A673 (cell line): ENCODE measurements around the gene BCL6. TPM values are rescaled to one million over a fixed set of nuclear protein-coding genes. Genes with fewer than 3 reads are reported as not detected.

Experiments
- Bru-seq: library from RNA; stranded (reverse); fragments of 400-500 nt; gene quantifications from one replicate; lab custom pipeline; 2021; lab: Mats Ljungman, UMichigan
- BruChase-seq, 2 experiments: library from RNA; stranded (reverse); fragments of 400-500 nt; gene quantifications; one replicate each; lab custom pipeline; 2021; lab: Mats Ljungman, UMichigan
- BruUV-seq: library from RNA; stranded (reverse); fragments of 400-500 nt; replicated peaks from 2 replicates; lab custom pipeline; 2021; lab: Mats Ljungman, UMichigan
- CTCF ChIA-PET: fragments of 300-600 bp; sonication (Branson Sonifier 250); formaldehyde crosslinking; loops from one replicate; lab custom pipeline; 2022; ENCODE audit warnings: antibody characterized with exemption; lab: Charles Lee
- POLR2A ChIA-PET: fragments of 300-600 bp; sonication (Branson Sonifier 250); formaldehyde crosslinking; loops from one replicate; lab custom pipeline; 2022; ENCODE audit warnings: antibody characterized with exemption; ENCODE audit not compliant: low non-redundant PET; lab: Charles Lee
- DNase-seq: peaks from one replicate; pipeline ENCODE4 v3.0.0-alpha.2; 2015; ENCODE audit warnings: low spot score
- H3K27ac ChIP-seq: fragments of 200-600 bp; sonication (generic); 2 replicates; pipeline ENCODE4 v1.5.1; 2016; ENCODE audit warnings: mixed run types, low read depth, mild to moderate bottlenecking, mixed read lengths, antibody characterized with exemption, low read length; ENCODE audit not compliant: poor library complexity, severe bottlenecking
- H3K27me3 ChIP-seq: fragments of 200-600 bp; sonication (generic); replicated peaks from 2 replicates; pipeline ENCODE4 v1.6.1; 2017; ENCODE audit warnings: mixed run types, low read depth, mild to moderate bottlenecking, mixed read lengths, antibody characterized with exemption, low read length; ENCODE audit not compliant: insufficient read depth, poor library complexity
- H3K36me3 ChIP-seq: fragments of 200-600 bp; sonication (generic); 2 replicates; pipeline ENCODE4 v1.6.1; 2016; ENCODE audit warnings: mixed run types, mild to moderate bottlenecking, mixed read lengths, antibody characterized with exemption, low read length; ENCODE audit not compliant: insufficient read depth, poor library complexity, severe bottlenecking
- H3K4me1 ChIP-seq: fragments of 200-600 bp; sonication (generic); 2 replicates; pipeline ENCODE4 v1.6.1; 2017; ENCODE audit warnings: mixed run types, mild to moderate bottlenecking, mixed read lengths, antibody characterized with exemption, low read length; ENCODE audit not compliant: insufficient read depth, poor library complexity, severe bottlenecking
- H3K4me3 ChIP-seq: fragments of 200-600 bp; sonication (generic); 2 replicates; pipeline ENCODE4 v1.5.1; 2016; ENCODE audit warnings: low read depth, mixed run types, mild to moderate bottlenecking, mixed read lengths, low read length; ENCODE audit not compliant: poor library complexity, severe bottlenecking
- H3K9me3 ChIP-seq: fragments of 200-600 bp; sonication (generic); 2 replicates; pipeline ENCODE4 v1.6.1; 2016; ENCODE audit warnings: mixed run types, low read depth, mild to moderate bottlenecking, mixed read lengths, antibody characterized with exemption, low read length; ENCODE audit not compliant: poor library complexity, severe bottlenecking
- CTCF ChIP-seq: fragments of 300-800, 200-600 bp; sonication (generic); conservative IDR thresholded peaks from 2 replicates; pipeline ENCODE4 v1.5.1; 2017; ENCODE audit warnings: low read depth, mild to moderate bottlenecking, antibody characterized with exemption, low read length, moderate library complexity, mixed read lengths
- EZH2 ChIP-seq: fragments of 200-600 bp; sonication (generic); IDR thresholded peaks from 2 replicates; pipeline ENCODE4 v1.6.1; 2017; ENCODE audit warnings: borderline replicate concordance, low read depth, mild to moderate bottlenecking, mixed read lengths, antibody characterized with exemption, low read length; ENCODE audit not compliant: poor library complexity, severe bottlenecking
- intact Hi-C: fragments of 100-400 bp; cut with micrococcal nuclease; formaldehyde crosslinking; loops from one replicate; pipeline ENCODE4 v1.10.0; 2022; ENCODE audit not compliant: unreplicated experiment
- long read RNA-seq: library from polyadenylated mRNA; stranded (forward); transcript quantifications from one replicate; pipeline ENCODE4 v2.0.0, GENCODE V29; 2022
- total RNA-seq: library from RNA; stranded (reverse); gene quantifications from 2 replicates; pipeline ENCODE4 v1.2.3, GENCODE V29; 2021

The BCL6 gene
- total RNA-seq (30.3 and 31.7 TPM in 2 replicates), Bru-seq, nascent RNA (percentile 82 among the genes with signal in this experiment), BruChase-seq, experiment 1, labeled RNA remaining after a 2-hour chase (percentile 73 among the genes with signal in this experiment), BruChase-seq, experiment 2, labeled RNA remaining after a 6-hour chase (percentile 80 among the genes with signal in this experiment)
- long read RNA-seq, partial matches to known transcripts: 2 of 10 reads
- long read RNA-seq, other reads (novel, unspliced or antisense): 8 of 10 reads

GRCh38 chr3:187745201-187746058, at the start of gene BCL6:
TSS of gene BCL6 (minus strand) at chr3:187745468. CDS start at chr3:187733693, 11,775 bp downstream.
- H3K4me3 ChIP-seq: peak within 1 kb of the TSS; percentile 70
- intact Hi-C loops: loop anchor here (2.0 to 10.0 kb wide), 8 partner anchors 299 to 1079 kb away; no protein-coding TSS in a partner anchor
- CTCF ChIA-PET: interaction anchor here (1.3 kb wide), 1 partner anchor 1210 kb away, joined by 4 read pairs; no protein-coding TSS in a partner anchor
- POLR2A ChIA-PET: interaction anchor here (0.6 to 1.0 kb wide), 6 partner anchors 50 to 1208 kb away, joined by 3 to 6 read pairs (median 3); no protein-coding TSS in a partner anchor
- no peaks in the 10 kb centered on the region for H3K9me3 ChIP-seq
- DNase-seq: peak; percentile 97
- H3K4me1 ChIP-seq: peaks cover 34% of the 10 kb centered on the region
- TF ChIP-seq EZH2: no peak
- TF ChIP-seq CTCF: no peak; the same call in 1 of the 2 replicates
- no peaks in the 10 kb centered on the region for H3K27me3 ChIP-seq
- no peaks in the 10 kb centered on the region for H3K36me3 ChIP-seq
- peak within 1 kb of the TSS; percentile 100 for H3K27ac ChIP-seq
- BruUV-seq: no TSS peak

DNA sequence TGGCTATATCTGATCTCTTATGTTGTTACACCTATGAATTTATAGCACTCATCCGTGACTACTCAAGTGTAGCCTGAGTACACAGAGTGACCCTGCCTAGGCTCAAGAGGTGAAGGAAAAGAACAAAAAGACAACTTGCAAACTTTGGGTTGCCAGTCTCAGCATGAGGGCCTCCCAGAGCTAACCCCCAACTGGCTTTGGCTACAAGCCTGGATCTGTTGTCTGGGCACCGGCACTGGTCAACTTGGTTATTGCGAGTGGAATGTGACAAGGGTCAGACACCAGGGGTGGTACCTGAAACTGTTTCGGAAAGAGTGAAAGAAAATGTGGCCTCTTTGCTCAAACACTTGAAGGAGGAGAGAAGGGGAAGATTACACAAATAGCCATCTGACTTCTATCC, 49.5 kb upstream of the BCL6 start:
- H3K27me3 ChIP-seq: no peaks in the 10 kb centered on the region
- CTCF ChIA-PET: no interaction called here
- intact Hi-C loops: no loop called here

More for the DNA sequence above, 49.5 kb upstream of the BCL6 start:
- no TSS peak for BruUV-seq
- Histone ChIP-seq H3K4me3 (no peak overlapping the region), H3K9me3 (no peaks in the 10 kb centered on the region), H3K36me3 (no peaks in the 10 kb centered on the region), H3K4me1 (no peaks in the 10 kb centered on the region), H3K27ac (no peak overlapping the region)
- DNase-seq: no peak
- POLR2A ChIA-PET: no interaction called here
- TF ChIP-seq EZH2 (no peak), CTCF (no peak)
